ENCODE measurements around the gene CFAP221.

The CFAP221 gene

DNA sequence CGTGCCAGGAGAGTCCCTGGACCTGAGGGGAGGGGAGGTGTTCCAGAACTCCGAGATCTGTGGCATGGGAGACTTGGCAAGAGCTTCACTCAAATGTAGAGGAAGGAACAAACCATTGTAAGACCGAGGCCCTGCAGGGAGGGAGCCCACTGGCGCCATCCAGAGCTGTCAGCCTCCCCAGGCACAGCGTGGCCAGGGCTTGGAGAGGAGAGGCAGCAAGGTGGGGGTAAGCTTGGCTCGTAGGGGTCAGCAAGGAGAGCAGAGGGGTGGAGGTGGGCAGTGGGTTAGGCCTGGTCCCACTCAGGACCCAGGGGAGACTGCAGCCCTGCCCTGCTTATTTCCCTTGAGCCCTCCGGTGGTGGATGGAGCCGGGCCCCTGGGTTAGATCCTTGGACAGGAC is 138.3 kb downstream of the CFAP221 start:
- DNase-seq = peak; percentile 57

DNA sequence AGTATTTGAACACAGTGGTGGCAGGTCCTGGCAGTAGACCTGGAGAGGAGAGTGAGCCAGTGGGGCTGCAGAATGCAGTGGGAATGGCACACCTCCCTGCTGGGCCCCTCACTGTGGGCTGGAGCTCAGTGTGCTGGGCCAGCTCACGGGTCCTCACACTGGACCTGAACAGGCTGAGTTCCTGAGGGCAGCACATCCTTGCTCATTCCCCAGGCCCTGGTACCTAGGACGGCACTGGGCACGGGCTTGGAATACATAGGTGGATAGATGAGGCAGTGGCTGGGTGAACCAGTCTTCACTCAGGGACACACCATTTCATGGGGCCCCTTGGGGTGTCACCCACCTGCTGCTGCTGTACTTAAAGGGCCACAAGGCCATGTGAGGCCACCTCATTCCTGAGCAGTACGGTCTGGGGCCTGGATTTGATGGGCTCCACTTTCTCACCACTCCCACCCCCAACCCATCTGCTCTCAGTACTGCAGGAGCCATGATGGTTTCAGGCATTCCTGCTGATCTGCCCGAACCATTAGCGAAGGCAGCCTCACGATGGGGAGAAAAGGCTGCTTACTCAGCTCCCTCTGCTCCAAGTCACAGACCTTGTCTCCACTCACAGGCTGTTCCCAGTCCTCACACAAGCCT is 138.9 kb downstream of the CFAP221 start:
- peak; percentile 56 for DNase-seq

DNA sequence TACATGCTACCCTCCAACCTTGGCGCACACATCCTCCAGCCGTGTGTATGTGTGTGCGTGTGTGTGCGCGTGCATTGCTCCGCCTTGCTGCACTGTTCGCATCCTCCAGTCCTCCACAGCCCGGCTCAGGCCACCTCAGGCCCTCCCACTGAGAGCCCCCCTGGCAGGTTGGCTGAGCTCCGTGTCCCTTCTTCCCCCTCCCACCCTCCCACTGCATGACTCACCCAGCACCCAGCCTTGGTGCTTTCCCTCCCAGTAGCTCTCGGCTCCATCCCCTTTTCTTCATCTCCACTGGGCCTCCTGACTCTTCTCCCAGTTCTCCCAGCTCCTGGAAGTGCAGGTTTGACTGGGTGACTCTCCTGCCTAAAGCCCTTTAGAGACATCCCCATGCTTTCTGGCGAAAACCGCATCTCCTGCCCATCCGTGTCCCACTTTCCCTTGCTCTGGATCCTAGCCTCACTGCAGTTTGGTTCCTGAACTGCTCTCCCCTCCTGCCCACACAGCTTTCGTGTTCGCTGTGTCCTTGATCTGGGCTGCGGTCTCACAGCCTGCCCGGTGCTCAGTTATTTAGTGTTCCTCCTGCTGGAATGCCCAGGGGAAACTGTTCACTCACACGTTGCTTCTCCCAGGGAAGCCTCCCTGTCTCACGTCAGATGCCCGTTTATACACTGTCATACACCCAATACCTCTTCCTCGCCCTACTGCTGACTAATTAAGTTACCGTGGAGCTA is 139.6 kb downstream of the CFAP221 start:
- DNase-seq = peak; percentile 33

DNA sequence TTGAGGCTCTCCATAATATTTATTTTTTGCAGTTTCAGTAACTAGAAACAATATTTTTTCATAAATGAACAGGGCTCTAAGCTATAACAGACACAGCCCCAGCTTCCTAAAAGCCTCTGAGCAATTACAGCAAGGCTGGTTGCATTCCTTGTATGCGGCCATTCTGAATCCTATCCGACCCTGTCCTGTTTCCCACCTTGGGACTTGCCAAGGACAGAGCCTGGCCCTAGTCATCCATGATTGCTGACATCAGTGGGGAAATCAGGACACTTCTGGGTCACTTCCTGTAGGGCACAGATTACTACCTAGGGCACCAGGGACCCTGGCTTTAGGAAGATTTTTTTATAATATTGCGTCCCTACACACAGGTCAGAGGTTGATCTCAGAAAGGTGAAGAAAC is 140.3 kb downstream of the CFAP221 start:
- DNase-seq = no peak

DNA sequence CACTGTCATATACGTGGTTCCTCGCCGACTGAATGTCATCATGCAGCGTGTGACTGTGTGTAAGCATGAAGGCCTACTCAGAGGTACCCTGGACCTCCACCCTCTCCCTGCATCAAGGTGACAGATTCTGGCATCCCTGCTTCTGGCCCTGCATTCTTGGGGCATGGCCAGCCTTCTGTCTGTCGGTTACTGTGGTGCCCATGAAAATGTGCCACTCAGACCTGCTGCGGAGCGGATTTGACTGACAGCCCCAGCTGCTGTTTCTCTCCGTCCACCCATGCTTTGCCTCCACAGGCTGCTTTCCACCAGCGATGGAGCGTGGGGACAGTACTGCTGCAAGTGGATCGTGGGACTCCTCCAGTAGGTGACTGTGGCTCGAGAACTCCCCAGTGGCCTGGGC is 144.4 kb downstream of the CFAP221 start:
- DNase-seq = peak; percentile 34

DNA sequence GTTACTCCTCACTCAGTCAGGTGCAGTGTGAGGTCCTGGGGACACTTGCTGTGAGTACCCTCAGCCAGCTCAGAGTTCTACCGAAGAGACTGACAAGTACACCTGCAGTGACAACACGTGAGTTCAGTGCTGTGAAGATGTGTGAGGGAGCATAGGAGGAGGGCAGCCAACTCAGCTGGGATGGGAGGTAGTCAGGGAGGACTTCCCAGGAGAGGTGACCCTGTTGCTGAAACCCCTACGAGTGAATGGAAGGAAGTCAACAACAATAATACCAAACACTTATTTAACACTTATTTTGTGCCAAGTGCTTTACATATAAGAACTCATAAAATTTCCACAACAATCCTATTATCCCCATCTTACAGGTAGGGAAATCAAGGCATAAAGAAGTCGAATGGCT is 145.0 kb downstream of the CFAP221 start:
- no peak for DNase-seq

DNA sequence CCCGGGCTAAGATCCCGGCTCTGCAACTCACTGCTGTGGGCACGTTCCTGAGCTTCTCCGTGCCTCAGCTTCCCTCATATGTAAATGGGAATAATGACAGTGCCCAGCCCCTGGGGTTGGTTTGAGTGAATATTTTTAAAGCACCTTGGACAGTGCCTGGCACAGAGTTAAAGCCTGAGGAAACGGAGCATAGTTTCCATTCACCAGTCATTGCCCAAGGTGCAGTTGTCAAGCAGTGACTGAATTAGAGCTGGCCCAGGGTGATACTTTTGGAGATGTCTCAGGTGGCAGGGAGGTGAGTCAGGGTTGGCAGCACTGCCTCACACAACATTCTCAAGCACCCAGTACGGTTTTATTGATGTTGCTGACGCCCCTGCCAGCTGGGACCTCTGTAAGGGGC is 146.9 kb downstream of the CFAP221 start:
- peak; percentile 8 for DNase-seq

DNA sequence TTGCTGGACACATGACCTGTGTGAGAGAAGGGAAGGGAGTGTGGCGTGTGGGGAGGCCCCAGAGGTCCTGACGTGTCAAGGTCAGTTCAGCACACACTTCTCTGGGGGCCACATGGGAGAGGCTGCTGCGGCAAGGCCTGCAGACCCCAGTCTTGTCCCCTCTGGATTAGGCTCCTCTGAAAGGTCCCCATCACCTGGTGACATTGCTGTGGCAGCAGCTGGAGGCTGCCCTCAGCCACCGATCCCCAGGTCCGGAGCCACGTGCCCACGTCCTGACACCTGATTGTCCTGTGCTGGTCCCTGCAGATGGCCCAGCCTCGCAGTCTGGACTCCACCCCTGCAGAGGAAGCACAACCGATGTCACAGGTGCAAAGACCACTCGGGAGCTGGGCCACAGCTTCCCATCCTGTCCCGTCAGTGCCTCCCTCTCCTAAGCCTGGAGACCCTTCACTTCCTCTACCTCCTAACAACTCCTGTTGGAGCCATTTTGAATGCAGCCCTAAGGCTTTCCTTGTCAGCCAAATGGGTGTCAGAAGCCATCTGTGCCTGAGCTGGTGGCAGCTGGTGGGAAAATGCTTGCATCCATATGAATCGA is 147.5 kb downstream of the CFAP221 start:
- DNase-seq = peak; percentile 10

DNA sequence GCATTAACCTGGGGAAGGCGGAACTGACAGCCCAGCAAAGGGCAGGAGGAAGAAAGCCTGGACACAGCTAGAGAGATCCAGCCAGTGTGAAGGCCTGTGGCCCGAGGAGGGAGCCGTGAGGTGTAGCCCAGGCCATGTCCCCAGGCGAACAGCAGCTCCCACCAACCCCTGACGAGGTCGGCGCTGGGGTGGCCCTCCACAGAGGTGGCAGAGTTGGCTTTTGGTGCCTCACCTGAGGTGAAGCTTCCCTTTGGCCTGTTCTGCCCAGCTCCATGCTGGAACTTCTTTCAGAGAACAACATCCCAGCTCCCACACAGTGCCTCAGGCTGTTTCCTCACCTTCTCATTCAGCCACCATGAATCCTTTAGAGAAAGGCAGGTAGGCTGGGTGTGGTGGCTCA is 148.1 kb downstream of the CFAP221 start:
- DNase-seq = no peak

DNA sequence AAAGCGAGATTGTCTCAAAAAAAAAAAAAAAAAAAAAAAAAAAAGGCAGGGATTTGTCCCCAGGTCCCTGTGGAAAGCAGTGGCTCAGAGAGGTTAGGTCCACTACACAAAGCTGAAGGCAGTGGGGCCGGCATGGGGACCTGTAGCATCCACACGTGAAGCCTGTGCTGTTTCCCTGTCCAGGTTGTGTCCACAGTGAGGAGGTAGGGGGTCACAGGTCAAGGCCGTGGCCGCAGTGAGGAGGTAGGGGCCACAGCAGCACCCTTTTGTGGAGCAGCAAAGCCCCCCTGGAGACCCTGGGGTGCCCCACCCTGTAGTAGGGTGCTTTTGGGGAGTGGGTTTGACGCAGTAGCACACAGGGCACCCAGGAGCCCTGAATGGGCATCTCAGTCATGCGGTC is 148.7 kb downstream of the CFAP221 start:
- DNase-seq = no peak

DNA sequence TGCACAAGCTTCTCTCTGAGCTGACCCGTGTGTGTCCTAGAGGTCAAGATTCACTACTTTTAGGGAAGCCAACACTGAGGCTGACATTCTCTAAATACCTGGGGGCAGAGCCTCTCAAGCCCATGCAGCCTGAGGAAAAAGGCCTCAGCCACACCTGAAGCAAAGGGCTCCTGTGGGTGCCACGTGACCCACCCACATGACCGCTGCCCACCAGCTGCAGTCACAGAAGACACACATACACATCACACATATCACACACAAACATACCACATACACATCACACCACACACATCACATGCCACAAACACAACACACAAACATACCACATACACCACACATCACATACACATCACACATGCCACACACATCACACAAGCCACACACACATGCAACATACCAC is 149.3 kb downstream of the CFAP221 start:
- DNase-seq = no peak

DNA sequence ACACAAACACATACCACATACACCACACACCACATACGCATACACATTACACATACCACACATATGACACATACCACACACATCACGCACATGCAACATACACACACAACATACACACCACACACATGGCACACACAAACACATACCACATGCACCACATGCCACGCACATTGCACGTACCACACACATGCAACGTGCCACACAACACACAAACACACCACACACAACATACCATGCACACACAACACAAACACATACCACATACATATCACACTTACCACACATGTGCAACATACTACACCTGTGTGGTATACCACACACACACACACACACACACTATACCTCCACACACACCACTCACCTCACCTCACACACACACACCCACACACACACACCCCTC is 149.7 kb downstream of the CFAP221 start:
- DNase-seq = no peak

DNA sequence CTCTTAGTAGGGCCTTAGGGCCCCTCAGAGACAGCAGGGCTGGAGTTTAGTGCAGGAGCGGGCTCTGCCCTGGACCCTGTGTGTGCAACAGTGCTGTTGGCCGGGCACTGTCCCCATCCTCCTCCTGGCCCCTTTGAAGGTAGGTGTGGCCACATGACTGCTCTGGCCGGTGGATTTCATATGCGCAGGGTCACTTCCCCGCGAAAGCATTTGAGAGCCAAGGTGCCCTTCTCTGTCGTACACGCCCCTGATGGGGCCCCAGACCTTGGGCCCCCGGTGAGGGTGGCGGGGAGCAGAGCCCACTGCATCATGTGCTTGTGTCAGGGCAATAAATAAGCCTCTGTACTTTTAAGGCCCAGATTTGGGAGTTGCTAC is 150.2 kb downstream of the CFAP221 start:
- no peak for DNase-seq

DNA sequence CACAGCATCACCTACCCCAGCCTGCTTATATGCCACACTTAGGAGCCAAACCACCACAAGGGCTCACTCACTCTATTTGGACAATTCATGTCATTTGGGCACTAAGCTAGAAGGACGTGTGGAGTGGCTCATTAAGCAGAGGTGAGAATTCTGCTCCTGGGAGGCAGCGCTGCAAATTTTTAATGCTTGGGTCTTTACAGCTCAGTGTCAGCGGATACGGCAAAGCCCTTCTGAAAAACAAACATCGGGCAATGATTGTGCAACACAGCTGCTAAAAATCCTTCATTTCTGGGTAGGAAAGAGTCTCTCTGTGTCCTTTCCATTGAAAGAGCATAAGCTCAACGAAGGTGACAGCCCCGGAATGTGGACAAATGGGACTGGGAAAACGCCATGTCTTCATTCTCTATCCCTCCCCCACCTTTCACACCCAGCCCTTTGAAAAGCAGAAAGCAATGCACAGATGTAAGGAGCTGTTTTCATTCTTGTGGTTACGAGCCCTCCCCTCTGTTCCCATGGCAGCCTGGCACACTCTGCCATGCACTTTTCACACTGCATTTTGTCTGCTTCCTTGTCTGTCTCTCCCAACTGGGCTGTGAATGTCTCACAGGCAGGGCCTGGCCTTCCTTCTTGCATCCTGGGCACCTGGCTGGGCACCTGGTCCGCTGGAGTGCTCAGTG is 150.7 kb downstream of the CFAP221 start:
- DNase-seq = no peak

DNA sequence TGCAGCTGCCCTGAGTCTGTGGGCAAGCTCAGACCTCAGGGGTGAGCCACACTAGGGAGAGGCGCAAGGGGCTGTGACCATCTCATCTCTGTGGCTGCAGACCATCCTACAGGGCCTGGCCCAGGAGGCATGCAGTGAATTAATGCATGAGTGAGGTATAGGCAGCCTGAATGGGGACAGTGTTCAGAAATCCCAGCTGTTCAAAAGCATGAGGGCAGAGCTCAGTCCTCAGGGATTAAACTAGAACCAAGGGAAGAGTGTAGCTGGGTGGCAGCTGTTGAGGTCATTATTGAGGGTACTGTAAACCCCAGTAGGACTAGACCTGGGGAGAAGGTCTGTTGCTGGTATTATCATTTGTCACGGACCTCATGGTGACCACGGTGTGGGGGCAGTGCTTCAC is 151.8 kb downstream of the CFAP221 start:
- no peak for DNase-seq

DNA sequence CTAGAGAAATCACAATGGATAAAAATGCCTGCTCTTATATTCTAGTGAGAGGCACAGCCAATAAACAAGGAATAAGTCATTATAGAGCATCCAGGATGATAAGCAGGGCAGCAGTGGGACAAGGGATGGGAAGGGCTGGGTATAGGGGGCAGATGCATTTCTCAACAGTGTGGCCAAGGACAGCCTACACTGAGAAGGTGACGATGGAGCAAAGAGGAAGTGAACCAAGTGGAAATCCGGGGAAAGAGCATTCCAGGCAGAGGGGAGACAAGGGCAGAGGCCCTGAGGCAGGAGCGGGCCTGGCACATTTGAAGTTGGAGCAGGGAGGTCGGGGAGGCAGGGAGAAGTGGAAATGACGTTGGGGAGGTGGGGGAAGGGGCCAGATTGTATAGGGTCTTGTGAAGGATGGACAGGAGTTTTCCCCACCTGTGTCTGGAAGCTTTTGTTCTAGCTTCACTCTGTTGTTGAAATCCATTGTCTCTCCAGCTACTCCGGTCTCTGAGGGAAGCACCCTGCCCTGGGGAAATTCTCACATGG is 152.3 kb downstream of the CFAP221 start:
- DNase-seq = no peak

DNA sequence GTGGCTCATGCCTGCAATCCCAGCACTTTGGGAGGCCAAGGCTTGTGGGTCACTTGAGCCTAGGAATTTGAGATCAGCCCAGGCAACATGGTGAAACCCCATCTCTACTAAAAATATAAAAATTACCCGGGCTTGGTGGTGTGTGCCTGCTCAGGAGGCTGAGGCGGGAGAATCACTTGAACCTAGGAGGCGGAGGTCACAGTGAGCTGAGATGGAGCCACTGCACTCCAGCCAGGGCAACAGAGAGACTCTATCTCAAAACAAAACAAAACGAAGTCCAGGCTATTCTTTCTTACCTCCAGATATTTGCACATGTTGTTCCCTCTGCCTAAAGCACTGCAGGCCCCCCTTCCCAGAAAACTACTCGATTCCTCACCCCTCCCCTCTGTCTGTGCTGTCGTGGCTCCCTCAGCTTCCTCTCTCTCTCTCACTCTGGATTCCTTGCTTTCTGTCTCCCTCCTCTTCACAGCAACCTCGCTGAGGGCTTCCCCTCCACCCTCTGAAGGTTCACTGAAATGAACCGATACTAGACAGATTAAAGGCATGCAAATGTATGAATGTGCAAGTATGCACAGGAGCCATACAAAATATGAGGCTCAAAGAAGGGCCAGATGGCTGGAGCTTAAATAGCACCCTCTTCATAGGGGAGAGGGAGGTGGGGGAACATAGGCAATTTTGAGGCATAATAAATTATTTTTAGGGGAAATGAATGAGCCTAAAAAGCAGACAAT is 153.2 kb downstream of the CFAP221 start:
- DNase-seq = no peak

DNA sequence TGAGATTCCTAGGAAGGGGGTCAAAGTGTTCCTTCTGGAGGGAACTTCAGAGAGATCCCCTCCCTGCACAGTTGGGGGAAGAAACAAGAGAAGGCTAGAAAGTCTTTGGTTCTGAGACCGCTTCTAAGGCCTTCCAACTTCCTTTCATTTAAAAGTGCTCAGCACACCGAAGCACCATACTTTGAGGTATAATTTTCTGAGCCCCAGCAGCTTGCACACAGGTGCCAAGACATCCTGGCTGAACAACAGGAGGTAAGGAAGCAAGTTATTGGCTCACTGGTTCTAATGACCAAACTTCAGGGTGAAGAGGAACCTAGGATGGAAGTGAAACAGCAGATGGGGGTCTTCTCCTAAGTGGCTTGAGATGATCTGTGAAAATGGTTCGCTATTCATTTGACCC is 154.0 kb downstream of the CFAP221 start:
- DNase-seq = no peak

DNA sequence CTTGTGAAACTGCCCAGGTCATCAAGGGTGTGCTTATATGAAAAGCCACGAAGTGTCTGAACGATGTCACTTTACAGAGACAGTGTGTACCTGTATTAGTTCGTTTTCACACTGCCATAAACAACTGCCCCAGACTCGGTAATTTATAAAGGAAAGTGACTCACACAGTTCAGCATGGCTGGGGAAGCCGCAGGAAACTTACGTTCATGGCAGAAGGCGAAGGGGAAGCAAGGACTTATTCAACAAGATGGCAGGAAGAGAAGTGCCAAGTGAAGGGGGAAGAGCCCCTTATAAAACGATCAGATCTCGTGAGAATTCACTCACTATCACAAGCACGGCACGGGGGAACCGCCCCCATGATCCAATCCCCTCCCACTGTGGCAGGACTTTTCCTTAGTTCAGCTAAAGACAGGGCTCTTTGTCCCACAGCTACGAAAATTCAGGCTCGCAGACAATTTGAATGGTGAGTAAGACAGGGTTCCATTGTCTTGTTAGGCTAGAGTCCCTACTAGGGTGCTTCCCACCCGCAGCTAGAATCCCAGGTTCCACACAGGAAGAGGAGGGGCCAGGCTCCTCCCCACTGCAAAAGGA is 154.9 kb downstream of the CFAP221 start:
- no peak for DNase-seq

DNA sequence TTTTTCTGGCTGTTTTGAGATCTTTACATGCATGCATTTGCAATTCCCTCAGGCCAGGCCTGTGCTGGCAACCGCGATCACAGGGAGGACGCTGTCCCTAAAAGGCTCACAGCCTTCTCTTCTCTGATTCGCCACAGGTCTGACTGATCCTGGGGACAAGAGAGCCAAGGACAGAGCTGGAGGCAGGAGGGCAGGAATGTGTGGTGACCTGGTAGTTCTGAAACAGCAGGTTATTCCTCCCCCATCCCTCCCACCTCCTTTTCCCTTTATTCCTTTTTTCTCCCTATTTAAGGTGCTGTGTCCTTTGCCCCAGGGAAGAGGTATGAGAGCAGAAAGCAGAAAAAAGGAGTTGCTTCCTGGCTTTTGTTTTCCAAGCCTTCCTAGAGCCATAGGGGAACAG is 156.6 kb downstream of the CFAP221 start:
- no peak for DNase-seq

DNA sequence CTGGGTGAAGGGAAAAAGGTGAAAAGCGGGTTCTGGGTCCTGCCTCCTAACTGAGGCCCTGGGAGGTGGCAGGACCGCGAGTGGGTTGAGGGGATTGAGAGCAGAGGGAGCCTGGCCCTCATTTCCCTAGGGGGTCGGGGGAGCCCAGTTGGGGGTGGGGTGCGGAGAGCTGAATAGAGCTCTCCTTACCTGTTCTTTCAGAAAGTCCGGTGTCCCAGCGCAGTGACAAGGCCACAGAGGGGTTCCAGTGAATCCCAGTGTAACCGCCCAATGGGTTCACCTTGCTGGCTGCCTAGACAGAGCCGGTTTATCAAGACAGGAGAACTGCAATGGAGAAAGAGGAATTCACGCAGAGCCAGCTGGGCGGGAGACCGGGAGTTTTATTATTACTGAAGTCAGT is 157.1 kb downstream of the CFAP221 start:
- DNase-seq = no peak

DNA sequence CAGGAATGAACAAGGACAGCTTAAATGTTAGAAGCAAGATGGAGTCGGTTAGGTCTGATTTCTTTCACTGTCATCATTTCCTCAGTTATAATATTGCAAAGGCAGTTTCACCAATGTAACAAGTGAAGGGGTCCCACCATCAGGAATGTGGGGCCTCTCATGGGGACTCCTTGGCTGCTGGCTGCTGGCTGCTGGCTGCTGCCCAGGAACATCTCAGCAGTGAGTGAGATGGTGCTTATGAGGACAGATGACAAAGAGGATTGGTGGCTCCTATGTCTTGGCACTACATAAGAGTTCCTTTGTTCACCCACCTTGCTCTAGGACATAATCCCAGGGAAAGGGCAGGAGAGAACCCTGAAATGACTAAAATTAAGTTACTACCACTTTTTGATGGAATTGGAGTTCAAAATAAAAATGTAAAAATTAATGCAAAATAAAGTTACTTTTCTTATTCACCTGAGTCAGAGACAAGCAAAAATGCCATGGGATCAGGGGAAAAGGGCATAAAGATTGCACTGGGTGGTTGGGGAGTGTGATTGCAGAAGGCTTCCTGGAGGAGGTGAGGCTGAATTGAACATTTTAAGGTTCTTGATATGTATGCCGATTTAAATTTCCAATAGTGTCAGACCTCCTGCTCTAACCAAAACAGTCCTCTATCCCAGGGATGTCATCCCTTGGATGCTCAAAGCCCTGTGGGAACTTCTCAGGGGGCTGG is 158.1 kb downstream of the CFAP221 start:
- DNase-seq = no peak
